ENCODE data around the gene CNIH1. TPM values are rescaled to one million over a fixed set of nuclear protein-coding genes. Genes with fewer than 3 reads are reported as not detected.
A peak's percentile ranks its signal among the peaks of the same experiment; 100 is the strongest.

The CNIH1 gene
- total and polyA plus RNA-seq, 2 of the 13 experiments (the other 11 are each of a cell fraction or from before 2014, with no cell fraction given): 166 to 421 TPM

DNA sequence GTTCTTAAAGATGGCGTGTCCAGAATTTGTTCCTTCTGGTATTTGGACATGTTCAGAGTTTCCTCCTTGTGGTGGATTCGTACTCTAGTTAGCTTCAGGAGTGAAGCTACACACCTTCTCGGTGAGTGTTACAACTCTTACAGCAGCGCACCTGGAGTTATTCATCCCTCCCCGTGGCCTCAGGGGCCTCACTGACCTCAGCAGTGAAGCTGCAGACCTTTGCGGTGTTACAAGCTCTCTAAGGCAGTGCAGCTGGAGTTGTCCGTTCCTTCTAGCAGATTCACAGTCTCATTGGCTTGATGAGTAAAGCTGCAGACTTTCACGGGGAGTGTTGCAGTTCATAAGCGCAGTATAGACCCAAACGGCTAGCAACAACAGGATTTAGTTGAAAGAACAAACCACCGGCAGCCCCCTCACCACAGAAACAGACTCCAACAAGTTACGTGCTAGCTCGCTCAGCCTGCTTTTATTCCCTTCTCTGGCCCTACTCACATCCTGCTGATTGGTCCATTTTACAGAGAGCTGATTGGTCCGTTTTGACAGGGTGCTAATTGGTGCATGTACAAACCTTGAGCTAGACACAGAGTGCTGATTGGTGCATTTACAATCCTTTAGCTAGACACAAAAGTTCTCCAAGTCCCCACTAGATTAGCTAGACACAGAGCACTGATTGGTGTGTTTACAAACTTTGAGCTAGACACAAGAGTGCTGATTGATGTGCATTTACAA is 48.9 kb downstream of the CNIH1 start:
- no peak overlapping the region for H3K9ac ChIP-seq (ENCODE audit: insufficient read depth, low read depth, low read length)
- CTCF ChIA-PET (ENCODE audit: low intra/inter-chr PET ratio, low total read pairs): no interaction called here
- TF ChIP-seq ZNF12 (CRISPR knock-in tag; IDR thresholded peaks at IDR 0.05) (no peak), DNMT3B (CRISPR knock-in tag; conservative IDR thresholded peaks at IDR 0.05) (no peak), NFYB (CRISPR knock-in tag; IDR thresholded peaks at IDR 0.05) (peak; percentile 56), RELA (CRISPR knock-in tag; IDR thresholded peaks at IDR 0.05) (no peak), NFYC (CRISPR knock-in tag; IDR thresholded peaks at IDR 0.05) (peak; percentile 53; the same call in 1 of the 2 replicates), ZNF337 (CRISPR knock-in tag; IDR thresholded peaks at IDR 0.05; ENCODE audit: borderline replicate concordance, low read depth) (no peak), ZSCAN30 (CRISPR knock-in tag; IDR thresholded peaks at IDR 0.05) (no peak), ZFP1 (CRISPR knock-in tag; IDR thresholded peaks at IDR 0.05) (no peak)
- TF ChIP-seq, protein P1, sequence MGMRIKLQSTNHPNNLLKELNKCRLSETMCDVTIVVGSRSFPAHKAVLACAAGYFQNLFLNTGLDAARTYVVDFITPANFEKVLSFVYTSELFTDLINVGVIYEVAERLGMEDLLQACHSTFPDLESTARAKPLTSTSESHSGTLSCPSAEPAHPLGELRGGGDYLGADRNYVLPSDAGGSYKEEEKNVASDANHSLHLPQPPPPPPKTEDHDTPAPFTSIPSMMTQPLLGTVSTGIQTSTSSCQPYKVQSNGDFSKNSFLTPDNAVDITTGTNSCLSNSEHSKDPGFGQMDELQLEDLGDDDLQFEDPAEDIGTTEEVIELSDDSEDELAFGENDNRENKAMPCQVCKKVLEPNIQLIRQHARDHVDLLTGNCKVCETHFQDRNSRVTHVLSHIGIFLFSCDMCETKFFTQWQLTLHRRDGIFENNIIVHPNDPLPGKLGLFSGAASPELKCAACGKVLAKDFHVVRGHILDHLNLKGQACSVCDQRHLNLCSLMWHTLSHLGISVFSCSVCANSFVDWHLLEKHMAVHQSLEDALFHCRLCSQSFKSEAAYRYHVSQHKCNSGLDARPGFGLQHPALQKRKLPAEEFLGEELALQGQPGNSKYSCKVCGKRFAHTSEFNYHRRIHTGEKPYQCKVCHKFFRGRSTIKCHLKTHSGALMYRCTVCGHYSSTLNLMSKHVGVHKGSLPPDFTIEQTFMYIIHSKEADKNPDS (CRISPR knock-in tag; IDR thresholded peaks at IDR 0.05): no peak
- POLR2A ChIA-PET: interaction anchor here (1.1 kb wide), 1 partner anchor 59 kb away, joined by 3 read pairs; no protein-coding TSS in a partner anchor
- no peak overlapping the region for H3K27ac ChIP-seq (ENCODE audit: extremely low read length, insufficient read depth, low read length)
- ATAC-seq (no peak), FAIRE-seq (no peak), DNase-seq (ENCODE audit: low spot score) (no peak)
- H3K4me1 ChIP-seq (ENCODE audit: insufficient read depth, low read length): peaks cover 18% of the 10 kb centered on the region
- H2AFZ ChIP-seq (ENCODE audit: low read length): no peak overlapping the region
- H3K9me3 ChIP-seq (ENCODE audit: low read length): no peaks in the 10 kb centered on the region
- intact Hi-C loops (cut with micrococcal nuclease; ENCODE audit: unreplicated experiment): no loop called here
- no peak overlapping the region for H3K4me3 ChIP-seq (replicated peaks in 1 of 3; ENCODE audit: insufficient read depth in 1 of 3, low read depth in 2 of 3, low read length in 3 of 3)
- H3K79me2 ChIP-seq (ENCODE audit: insufficient read depth, low read length): peaks cover 2% of the 10 kb centered on the region
- WGBS (ENCODE audit: low lambda C conversion rate): 71% methylated on average over 13 of the region's 14 CpGs
- H3K27me3 ChIP-seq (ENCODE audit: control insufficient read depth in 1 of 2, insufficient read depth in 2 of 2, low read length in 2 of 2): no peaks in the 10 kb centered on the region; a peak in 1 of 5 replicates
- no TSS peak for BruUV-seq (replicated peaks)
- no peak overlapping the region for H3K4me2 ChIP-seq (ENCODE audit: low read depth, low read length)
- H3K36me3 ChIP-seq (replicated peaks in 1 of 2; ENCODE audit: control insufficient read depth in 1 of 2, insufficient read depth in 2 of 2, low read length in 2 of 2): no peaks in the 10 kb centered on the region
- in situ Hi-C loops (cut with HindIII; ENCODE audit: extremely low pct_ligation_motif_present, low pct_unique_long_range_greater_than_20kb): no loop called here
- no peaks in the 10 kb centered on the region for H4K20me1 ChIP-seq (ENCODE audit: insufficient read depth, low read length)

Measured in HepG2 (cell line).